CD4-positive, alpha-beta T cell treated with Interleukin-6 at 100 ng/mL for 8 hours (primary cell): Measurements from ENCODE around the gene SUPT5H.

Source experiments
- DNase-seq: peaks from one replicate; pipeline ENCODE4 v3.0.0-alpha.2; 2020; ENCODE audit warnings: mixed read lengths, low spot score

The SUPT5H gene

DNA sequence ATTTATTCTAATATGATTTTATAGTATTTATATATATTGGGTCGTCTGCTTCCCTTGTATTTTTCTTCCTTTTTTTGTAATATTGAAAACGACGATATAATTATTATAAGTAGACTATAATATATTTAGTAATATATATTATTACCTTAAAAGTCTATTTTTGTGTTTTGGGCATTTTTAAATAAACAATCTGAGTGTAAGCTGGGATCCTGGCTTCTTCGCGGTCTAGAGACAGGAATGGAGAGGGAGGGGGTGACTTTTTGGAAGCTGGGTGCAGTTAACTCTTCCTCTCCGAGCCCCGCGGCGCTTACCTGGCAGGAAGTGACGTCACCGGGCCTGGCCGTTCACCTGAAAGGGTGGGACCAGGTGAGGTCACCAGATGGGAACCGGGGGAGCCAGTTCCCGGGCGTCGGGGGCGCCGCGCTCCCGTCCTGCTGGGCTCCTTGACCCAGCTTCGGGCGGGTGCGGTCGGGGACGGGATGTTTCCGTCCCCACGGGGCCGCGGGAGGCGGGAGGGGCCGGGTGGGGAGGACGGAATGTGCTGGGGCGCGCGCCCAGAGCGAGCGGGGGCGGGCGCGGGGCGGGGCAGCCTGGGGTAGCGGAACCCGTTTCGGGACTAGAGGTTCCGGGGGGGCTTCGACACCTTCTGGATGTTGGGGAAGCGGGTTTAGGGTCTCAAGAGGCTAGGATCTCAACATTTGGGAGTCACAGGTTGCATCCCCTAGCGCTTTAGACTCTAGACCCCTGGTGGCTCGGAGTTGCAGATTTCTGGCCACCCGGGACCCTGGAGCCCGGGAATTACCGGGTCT, 36.0 kb upstream of the SUPT5H start:
- peak; percentile 87 for DNase-seq

DNA sequence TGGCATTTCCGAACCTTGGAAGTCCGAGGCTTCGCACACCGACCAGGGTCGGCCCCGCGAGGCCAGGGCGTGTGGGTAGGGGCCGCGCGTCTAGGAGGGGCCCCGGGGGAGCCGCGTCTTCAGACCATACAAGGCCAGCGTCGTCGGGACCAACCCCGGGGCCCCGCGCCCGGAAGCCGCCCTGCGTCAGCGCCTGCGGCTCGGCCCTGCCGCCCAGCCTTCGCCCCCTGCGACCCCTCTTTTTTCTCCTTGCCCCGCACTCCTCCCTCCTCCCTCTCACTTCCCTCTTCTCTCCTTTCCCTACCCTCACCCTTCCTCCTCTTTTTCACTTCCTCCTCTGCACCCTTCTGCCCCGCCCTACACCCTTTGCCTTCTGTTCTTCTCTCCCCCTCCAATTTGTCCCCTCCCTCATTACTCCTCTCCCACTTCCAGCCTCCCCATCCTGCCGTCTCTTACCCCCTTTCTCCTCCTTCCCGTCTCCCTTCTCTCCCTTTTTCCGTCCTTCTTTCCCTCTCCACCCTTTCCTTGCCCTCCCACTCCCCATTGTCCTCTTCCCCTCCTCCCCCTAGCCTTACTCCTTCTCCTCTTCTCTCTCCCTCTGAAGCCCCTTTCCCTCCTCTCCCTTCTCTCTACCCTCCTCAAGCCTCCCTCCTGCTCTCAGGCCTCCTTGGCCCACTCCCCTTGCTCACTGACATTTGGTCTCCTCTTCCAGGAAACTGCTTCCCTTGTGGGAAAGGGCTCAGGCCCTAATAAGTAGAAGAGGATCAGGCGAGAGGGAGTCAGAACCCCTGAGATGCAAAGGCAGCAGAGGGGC, 35.2 kb upstream of the SUPT5H start:
- DNase-seq, result peak; percentile 64

DNA sequence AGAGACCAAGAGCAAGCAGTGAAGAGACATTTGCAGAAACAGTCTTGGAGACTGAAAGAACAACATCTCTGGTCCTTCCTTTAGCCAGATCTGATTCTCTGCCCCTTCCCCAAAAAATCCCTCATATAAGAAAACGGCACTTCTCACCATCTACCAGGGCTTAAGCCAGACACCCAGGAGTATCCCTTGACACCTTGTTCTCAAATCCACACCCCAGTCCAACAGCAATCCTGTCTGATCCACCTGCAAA, 34.6 kb upstream of the SUPT5H start:
- no peak for DNase-seq

DNA sequence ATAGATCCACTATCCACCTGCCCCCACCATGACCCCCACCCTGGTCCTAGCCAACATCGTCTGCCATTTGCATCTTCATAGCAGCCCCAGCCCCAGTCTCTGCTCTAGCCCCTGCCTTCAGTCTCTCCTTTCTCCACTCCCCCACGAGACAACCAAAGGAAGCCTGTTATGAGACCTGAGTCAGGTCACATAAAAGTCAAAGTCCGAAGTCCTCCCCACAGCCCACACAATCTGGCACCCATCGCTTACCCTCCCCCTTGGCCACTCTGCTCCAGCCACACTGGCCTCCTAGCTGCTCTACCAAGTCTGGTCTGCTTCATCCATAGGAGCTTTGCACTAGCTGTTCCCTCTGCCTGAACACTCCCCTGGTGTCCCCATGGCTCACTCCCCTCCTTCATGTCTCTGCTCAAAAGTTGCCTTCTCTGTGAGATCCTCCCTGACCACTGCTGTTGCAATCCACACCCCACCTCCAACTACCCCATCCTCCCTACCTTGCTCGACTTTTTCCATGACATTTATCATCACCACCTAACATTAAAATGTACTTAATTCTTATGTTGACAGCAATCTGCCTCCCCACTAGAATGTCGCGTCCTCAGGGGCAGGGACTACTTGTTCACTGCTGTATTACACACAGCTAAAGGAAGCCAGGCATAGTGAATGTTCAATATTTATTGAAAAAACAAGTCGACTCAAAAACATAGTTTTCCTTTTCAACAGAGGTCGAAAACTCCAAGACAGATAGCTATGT, 34.1 kb upstream of the SUPT5H start:
- DNase-seq, result no peak

DNA sequence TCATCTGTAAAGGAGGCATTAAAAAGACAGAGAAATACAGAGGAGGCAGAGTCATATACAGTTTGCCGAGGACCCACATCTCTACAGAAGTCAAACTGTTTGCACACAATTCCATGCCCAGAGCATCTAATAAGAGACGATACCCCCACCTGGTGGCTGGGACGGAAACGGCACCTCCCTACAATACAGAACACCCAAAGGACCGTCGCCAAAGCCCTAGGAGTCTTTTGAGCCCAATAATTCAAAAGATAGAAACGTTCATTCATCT, 33.6 kb upstream of the SUPT5H start:
- peak; percentile 92 for DNase-seq

DNA sequence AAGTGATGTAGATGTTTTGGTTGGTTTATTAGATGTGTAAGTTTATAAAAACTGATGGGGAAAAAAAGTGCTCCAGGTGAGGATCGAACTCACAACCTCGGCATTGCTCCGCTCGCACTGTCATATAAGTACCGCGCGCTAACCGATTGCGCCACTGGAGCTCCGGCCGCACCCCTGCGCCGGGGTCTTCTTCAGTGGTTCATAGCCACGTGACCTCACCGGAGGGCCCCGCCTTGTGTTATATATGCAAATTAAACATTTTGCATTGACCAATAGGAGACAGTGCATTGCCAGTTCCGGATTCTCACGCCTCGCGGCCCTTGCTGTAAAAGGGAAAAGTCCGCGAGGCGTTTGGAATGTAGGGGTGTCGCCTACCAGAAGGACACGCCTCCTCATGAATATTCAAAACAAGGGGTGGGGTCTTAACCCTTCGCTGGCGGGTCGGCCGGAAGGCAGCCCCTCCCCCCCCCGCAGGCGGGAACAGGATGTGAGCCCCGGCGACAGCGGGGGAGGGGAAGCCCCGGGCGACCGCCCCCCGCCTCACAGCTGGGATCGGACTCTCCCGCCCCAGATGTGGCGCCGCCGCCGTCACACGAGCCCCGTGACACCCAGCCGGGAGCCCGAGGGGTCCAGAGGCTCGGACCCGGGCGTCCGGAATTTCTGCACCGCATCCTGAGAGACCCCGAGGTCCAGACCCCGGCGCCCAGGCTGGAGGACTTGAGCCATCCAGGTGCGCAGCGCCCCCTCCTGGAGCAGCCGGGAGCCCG, 33.1 kb upstream of the SUPT5H start, which contains the start of gene PLEKHG2:
TSS of gene PLEKHG2 (plus strand) at position 570 of the 767 bp plus-strand sequence. CDS start 1,418 bp downstream, outside the sequence.
- peak; percentile 97 for DNase-seq

DNA sequence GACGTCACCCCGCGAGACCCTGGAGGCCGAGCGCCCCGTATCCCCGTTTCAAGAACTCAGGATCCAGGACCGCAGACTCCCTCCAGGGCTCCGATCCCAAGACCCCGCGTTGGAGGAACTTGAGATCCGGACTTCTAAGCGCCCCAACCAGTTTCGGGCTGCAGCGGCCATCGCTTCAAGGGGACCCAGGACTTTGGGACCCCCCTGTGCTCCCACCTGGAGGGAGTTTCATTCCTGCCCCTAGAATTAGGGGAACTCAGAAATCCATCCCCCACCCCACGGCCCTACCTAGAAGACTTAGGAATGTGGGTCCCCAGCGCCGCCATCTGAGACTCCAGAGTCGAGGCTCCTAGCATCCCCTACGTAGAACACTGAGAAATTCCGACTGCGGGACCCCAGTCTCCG, 32.5 kb upstream of the SUPT5H start:
- DNase-seq, result no peak

DNA sequence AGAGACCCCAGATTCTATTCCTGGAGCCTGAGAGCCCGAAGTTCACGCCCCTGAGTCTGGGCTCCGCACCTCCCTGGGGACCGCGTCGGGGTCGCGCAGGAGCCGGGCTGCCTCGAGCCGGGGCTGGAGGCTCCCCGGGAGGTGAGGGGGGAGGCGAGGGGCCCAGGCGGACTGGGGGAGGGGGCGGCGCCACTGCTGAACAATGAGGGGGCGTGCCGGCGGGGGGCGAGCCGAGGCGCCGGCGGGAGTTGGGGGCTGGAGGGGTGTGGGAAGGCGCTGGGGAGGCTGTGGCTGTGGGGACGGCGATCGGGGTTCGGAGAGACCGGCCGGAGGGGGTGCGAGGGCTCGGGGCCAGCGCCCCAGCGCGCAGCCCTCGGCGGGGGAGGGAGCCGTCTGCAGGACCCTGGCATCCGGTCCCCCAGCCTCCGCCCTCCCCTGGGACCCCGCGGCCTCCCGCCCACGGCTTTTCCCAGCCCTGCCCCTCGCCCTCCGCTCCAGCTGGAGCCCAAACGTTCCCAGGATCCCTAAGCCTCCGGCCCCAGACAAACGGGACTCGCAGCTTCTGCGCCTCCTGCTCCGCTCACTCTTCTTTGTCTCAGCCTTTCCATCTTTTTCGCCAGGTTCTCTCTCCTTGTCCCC, 32.0 kb upstream of the SUPT5H start:
- DNase-seq, result no peak

DNA sequence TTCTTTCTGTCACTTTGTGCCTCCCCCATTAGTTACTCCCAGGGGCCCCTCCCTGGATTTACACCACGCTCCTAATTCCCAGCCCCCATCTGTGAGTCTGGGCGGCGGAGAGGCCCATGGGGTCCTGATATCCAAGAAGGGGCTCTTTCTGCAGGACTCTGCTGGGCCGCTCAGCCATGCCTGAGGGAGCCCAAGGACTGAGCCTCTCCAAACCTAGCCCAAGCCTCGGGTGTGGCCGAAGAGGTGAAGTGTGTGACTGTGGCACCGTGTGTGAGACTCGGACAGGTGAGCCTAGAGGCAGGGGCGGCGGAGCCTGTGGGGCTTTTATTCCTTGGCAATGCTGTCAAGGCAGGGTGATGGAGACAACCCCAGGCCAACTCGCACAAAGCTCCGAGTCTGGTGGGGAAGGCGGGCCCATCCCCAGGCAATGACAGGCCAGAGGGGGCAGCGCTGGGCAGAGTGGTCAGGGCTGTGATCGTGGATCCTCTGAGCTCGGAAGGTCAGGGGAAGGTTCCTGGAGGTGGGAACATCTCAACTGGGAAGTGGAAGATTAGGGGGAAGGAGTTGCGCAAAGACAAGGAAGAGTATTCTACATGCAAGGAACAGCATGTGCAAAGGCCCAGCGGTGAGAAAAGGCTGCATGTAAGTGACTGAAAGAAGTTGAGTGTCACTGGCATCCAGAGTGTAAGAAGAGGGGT, 31.3 kb upstream of the SUPT5H start:
- DNase-seq, result no peak

DNA sequence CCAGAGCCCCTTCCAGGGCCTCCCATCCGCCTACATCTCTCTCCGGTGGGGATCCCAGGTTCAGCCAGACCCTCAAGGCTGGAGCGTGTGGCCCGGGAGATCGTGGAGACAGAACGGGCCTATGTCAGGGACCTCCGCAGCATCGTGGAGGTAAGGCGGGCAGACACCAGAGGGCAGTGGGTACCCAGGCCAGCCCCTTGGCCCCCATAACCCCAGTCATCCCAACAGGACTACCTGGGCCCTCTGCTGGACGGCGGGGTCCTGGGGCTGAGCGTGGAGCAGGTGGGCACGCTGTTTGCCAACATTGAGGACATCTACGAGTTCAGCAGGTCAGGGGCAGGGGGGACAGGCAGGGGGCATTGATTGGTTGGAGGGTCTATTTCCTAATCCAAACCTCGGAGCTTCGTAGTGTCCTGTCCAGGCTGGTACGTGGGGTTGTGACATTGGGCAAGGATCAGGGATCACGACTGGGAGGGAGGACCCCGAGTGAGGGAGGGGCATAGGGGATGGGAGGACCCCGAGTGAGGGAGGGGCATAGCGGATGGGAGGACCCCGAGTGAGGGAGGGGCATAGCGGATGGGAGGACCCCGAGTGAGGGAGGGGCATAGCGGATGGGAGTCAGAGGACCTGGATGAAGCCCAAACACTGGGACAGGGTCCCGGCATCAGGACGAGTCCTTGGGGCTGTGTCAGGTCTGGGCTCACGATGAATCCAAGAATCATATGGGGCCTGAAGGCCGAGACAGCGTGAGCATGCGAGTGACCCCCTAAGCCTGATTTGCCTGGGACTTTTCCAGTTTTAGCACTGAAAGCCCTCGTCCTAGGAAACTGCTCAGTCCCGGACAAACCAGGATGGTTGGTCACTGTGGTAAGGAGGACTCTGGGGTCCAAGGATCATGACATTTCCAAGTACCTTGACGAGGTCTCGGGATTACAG, 30.0 kb upstream of the SUPT5H start:
- no peak for DNase-seq

DNA sequence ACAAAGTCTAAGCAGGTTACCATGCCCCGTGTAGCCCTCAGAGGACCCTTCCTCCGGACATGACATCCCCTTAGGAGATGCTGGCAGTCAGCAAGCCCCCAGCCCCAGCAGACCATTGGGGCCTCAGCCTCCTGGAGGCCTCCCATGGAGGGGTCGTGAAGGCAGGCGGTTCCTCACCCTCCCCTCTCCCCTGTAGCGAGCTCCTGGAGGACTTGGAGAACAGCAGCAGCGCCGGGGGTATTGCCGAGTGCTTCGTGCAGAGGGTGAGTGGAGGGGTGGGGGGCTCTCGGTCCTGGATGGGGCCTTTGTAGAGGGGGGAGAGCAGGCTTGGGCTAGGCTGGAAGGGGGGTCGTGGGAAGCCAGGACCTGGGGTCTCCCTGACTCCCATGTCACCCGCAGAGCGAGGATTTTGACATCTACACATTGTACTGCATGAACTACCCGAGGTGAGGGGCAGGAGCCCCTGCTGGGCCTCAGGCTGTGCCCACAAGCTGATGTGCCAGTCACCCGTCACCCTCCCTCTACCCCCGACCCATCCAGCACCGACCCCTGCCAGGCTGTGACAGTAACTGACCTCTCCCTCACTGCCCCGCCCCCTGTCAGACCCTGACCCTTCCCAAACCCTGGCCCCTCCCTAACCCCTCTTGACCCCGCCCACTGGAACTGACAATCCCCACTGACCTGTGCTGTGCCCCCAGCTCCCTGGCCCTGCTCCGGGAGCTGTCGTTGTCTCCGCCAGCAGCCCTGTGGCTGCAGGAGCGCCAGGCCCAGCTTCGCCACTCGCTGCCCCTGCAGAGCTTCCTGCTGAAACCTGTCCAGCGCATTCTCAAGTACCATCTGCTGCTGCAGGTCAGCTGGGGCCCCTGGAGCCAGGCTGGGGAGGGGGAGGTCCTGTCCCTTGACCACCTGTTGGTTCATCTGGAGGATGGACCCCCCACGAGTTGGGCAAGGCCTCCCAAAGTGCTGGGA, 28.9 kb upstream of the SUPT5H start:
- DNase-seq, result no peak

DNA sequence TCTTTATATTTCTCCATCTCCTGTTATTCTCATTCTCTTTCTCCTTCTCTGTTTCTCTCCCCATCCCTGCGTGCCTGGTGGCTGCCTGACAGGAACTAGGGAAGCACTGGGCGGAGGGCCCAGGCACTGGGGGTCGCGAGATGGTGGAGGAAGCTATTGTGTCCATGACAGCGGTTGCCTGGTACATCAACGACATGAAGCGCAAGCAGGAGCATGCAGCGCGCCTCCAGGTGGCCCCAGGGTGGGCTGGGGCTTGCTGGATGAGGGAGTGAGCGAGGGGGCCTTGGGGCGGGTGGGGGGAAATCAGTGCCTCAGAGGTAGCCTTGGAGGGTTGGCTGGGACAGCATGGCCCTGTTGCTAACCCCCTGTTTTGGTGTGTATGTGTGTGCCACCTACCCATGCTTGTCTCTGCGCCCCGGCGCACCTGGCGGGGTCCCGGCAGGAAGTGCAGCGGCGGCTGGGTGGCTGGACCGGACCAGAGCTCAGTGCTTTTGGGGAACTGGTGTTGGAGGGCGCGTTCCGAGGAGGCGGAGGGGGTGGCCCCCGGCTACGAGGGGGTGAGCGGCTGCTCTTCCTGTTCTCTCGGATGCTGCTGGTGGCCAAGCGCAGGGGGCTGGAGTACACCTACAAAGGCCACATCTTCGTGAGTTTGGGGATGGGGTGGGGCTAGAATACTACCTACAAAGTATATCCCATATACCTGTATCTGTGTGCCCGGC, 27.8 kb upstream of the SUPT5H start:
- no peak for DNase-seq

DNA sequence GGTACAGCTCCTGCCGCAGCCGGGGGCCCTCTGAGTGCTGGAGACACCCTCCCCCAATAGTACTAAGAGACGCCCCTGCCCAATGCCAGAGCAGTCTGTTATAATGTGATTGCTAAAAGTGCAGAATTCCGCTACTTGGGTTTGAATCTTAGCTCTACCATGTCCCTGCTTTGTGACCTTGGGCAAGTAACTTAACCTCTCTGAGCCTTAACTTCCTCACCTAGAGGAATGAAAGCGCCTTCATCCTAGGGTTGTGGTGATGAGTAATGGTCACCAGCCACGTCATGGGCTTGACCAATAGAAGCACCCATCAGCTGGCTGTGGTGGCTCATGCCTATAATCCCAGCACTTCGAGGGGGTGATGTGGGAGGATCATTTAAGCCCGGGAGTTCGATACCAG, 26.4 kb upstream of the SUPT5H start:
- no peak for DNase-seq

DNA sequence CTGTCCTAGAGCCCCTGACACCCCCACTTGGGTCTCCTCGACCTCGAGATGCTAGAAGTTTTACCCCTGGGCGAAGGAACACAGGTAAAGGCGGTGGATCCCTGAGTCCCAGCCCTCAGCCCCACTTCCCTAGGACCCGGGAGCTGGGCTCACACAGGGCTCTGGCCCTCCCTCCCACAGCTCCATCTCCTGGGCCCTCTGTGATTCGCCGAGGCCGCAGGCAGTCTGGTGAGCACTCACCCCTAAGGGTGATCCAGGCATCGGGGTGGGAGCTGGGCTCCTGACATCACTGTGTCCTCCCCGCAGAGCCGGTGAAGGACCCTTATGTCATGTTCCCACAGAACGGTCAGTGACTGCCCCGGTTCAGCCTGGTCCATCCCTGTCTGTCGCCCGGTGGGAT, 24.6 kb upstream of the SUPT5H start:
- DNase-seq, result no peak

DNA sequence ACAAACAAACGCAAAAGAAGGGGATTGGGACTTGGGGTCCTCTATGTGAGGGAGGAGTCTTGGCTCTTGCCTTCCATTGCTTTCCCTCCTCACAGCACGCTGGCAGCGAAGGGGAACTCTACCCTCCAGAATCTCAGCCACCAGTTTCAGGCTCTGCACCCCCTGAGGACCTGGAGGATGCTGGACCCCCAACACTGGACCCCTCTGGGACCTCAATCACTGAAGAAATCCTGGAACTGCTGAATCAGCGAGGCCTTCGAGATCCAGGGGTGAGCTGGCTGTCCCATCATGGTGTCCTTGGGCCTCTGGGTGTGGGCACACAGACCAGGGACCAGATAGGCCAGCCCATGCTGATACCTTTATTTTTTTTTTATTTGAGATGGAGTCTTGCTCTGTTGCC, 23.4 kb upstream of the SUPT5H start:
- no peak for DNase-seq

DNA sequence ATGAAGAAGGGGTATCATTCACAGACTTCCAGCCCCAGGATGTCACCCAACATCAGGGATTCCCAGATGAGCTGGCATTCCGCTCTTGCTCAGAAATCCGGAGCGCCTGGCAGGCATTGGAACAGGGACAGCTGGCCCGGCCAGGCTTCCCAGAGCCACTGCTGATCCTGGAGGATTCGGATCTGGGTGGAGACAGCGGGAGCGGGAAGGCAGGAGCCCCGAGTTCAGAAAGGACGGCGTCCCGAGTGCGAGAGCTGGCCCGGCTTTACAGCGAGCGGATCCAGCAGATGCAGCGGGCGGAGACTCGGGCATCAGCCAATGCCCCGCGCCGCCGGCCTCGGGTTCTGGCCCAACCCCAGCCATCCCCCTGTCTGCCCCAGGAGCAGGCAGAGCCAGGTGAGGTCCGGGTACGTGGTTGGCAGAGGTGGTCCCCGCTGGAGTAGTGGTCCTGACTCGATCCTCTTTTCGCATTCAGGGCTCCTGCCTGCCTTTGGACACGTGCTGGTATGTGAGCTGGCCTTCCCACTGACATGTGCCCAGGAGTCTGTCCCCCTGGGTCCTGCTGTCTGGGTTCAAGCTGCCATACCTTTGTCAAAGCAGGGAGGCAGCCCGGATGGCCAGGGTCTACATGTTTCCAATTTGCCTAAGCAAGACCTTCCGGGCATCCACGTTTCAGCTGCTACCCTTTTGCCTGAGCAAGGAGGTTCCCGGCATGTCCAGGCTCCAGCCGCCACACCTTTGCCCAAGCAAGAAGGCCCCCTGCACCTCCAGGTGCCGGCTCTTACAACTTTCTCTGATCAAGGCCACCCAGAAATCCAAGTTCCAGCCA, 21.9 kb upstream of the SUPT5H start:
- no peak for DNase-seq

DNA sequence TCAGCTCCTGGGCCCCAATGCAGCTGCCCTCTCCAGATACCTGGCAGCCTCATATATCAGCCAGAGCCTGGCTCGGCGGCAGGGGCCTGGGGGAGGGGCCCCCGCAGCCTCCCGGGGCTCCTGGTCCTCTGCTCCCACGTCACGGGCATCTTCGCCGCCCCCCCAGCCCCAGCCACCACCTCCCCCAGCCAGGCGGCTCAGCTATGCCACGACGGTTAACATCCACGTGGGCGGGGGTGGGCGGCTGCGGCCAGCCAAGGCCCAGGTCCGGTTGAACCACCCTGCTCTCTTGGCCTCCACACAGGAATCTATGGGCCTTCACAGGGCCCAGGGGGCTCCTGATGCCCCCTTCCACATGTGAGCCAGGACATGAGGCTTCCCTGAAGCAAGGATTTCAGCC, 20.4 kb upstream of the SUPT5H start:
- DNase-seq, result no peak
